ENCODE data around the gene TTBK1. TPM values are rescaled to one million over a fixed set of nuclear protein-coding genes. Genes with fewer than 3 reads are reported as not detected.

The TTBK1 gene
- polyA plus RNA-seq, 1 of the 3 experiments (the other 2 are of a cell fraction) = 0.94 TPM

DNA sequence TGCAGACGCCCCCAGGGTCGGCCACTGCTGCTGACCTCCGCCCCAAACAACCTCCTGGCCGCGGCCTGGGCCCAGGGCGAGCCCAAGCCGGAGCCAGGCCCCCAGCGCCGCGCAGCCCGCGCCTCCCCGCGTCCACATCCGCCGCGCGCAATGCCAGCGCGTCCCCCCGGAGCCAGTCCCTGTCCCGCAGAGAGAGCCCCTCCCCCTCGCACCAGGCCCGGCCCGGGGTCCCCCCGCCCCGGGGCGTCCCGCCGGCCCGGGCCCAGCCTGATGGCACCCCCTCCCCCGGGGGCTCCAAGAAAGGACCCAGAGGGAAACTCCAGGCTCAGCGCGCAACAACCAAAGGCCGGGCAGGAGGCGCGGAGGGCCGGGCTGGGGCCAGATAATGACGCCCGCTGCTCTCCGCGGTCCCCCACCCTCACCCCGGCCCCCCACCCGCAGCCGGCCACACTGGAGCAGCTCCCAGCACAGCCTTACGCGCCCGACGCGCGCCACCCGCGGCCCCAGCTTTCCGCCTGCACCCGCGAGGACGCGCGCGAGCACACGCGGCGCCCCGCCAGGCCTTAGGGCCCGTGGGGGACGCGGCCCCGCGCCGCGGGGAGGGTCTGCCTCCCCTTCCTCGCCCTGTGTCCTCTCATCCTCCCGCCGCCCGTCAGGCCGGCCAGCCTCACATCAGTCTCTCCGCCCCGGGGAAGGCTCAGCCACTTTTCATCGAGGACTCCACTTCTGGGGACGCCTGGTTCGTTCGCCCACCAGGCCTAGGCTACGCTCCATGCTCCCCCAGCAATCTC lies 41.9 kb downstream of the TTBK1 start (continued):
- TF ChIP-seq, protein P1, sequence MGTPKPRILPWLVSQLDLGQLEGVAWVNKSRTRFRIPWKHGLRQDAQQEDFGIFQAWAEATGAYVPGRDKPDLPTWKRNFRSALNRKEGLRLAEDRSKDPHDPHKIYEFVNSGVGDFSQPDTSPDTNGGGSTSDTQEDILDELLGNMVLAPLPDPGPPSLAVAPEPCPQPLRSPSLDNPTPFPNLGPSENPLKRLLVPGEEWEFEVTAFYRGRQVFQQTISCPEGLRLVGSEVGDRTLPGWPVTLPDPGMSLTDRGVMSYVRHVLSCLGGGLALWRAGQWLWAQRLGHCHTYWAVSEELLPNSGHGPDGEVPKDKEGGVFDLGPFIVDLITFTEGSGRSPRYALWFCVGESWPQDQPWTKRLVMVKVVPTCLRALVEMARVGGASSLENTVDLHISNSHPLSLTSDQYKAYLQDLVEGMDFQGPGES (IDR thresholded peaks at IDR 0.05; ENCODE audit: low read depth, low read length) = no peak
- TF ChIP-seq EZH2phosphoT487 (IDR thresholded peaks at IDR 0.05; ENCODE audit: borderline replicate concordance, low read depth) (no peak), EP300 (IDR thresholded peaks at IDR 0.05; ENCODE audit: borderline replicate concordance in 1 of 2, low read depth in 1 of 2, low read length in 1 of 2) (no peak)

DNA sequence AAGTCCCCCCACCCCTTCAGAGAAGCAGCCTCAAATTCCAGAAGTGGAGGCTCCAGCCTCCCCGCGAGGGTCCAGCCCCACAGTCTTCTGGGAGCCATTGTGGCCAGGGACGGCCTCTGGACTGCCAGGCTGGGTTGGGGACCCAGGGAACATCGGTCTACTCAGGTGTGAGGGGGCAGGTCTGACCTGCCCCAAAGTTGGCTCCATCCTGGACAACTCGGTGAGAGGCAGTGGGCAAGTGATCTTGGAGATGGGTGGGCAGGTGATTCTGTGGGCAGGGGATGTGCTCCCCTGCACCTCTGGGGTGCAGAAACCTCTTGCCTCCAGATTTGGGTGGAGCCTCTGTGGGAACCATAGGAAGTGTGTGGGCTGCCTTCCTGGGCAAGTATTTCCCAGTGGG lies 42.6 kb downstream of the TTBK1 start:
- Histone ChIP-seq H3K27me3 (ENCODE audit: insufficient read depth) (no peaks in the 10 kb centered on the region), H3K9me3 (no peaks in the 10 kb centered on the region), H3F3A (replicated peaks; ENCODE audit: insufficient read depth) (no peaks in the 10 kb centered on the region), H2AFZ (ENCODE audit: low read depth) (no peak overlapping the region), H3K4me2 (no peak overlapping the region), H3K9ac (no peak overlapping the region), H3K27ac (ENCODE audit: low read depth in 2 of 2, low read length in 1 of 2) (no peak overlapping the region), H4K20me1 (ENCODE audit: insufficient read depth) (no peaks in the 10 kb centered on the region), H3K9me2 (no peaks in the 10 kb centered on the region), H3K36me3 (replicated peaks in 1 of 2; ENCODE audit: control insufficient read depth in 1 of 2, insufficient read depth in 2 of 2, low read length in 1 of 2) (no peaks in the 10 kb centered on the region), H3K79me2 (ENCODE audit: insufficient read depth) (no peaks in the 10 kb centered on the region), H3K4me1 (ENCODE audit: control insufficient read depth in 1 of 2, insufficient read depth in 2 of 2, low read depth in 1 of 2, low read length in 1 of 2) (no peaks in the 10 kb centered on the region), H3K4me3 (ENCODE audit: low read depth in 2 of 2, low read length in 1 of 2) (no peak overlapping the region)
- TF ChIP-seq NFIC (IDR thresholded peaks at IDR 0.05; ENCODE audit: borderline replicate concordance) = no peak
- TF ChIP-seq RFX5 (IDR thresholded peaks at IDR 0.05; ENCODE audit: low read length) = no peak
- TF ChIP-seq RAD21 (IDR thresholded peaks at IDR 0.05; ENCODE audit: low read length) = no peak
- TF ChIP-seq GATA2 (CRISPR knock-in tag; IDR thresholded peaks at IDR 0.05) = no peak
- CTCF ChIA-PET = no interaction called here
- no peak for DNase-seq
- POLR2A ChIA-PET = no interaction called here
- WGBS (ENCODE audit: low lambda C conversion rate) = 80% methylated on average over 3 of the region's 5 CpGs

- Histone ChIP-seq H3K9me3 (no peaks in the 10 kb centered on the region), H3K4me1 (ENCODE audit: control insufficient read depth in 1 of 2, insufficient read depth in 2 of 2, low read depth in 1 of 2, low read length in 1 of 2) (no peaks in the 10 kb centered on the region), H3K79me2 (ENCODE audit: insufficient read depth) (no peaks in the 10 kb centered on the region), H2AFZ (ENCODE audit: low read depth) (no peak overlapping the region), H4K20me1 (ENCODE audit: insufficient read depth) (no peaks in the 10 kb centered on the region), H3K4me2 (no peak overlapping the region), H3K36me3 (replicated peaks in 1 of 2; ENCODE audit: control insufficient read depth in 1 of 2, insufficient read depth in 2 of 2, low read length in 1 of 2) (no peaks in the 10 kb centered on the region), H3K27ac (ENCODE audit: low read depth in 2 of 2, low read length in 1 of 2) (no peak overlapping the region), H3K27me3 (ENCODE audit: insufficient read depth) (no peaks in the 10 kb centered on the region), H3K4me3 (ENCODE audit: low read depth in 2 of 2, low read length in 1 of 2) (no peak overlapping the region), H3F3A (replicated peaks; ENCODE audit: insufficient read depth) (no peaks in the 10 kb centered on the region), H3K9me2 (no peaks in the 10 kb centered on the region), H3K9ac (no peak overlapping the region)
- DNase-seq = no peak
- CTCF ChIA-PET = interaction anchor here (1.3 to 2.7 kb wide), 2 partner anchors 11 to 58 kb away, joined by 3 to 8 read pairs; no protein-coding TSS in a partner anchor
- 85% methylated on average over 6 of the region's 6 CpGs for WGBS (ENCODE audit: low lambda C conversion rate)
- POLR2A ChIA-PET = no interaction called here
- TF ChIP-seq EP300 (IDR thresholded peaks at IDR 0.05; ENCODE audit: borderline replicate concordance in 1 of 2, low read depth in 1 of 2, low read length in 1 of 2) (no peak), JUND (IDR thresholded peaks at IDR 0.05) (no peak), RFX5 (IDR thresholded peaks at IDR 0.05; ENCODE audit: low read length) (no peak), POLR2AphosphoS5 (IDR thresholded peaks at IDR 0.05; ENCODE audit: low read depth, low read length) (no peak), SMC3 (IDR thresholded peaks at IDR 0.05; ENCODE audit: low read depth, low read length) (no peak), FOXM1 (IDR thresholded peaks at IDR 0.05; ENCODE audit: low read depth) (no peak), SIN3A (IDR thresholded peaks at IDR 0.05; ENCODE audit: borderline replicate concordance, low read depth, low read length) (no peak), MEF2A (IDR thresholded peaks at IDR 0.05; ENCODE audit: borderline replicate concordance, low read depth) (no peak), ELF1 (IDR thresholded peaks at IDR 0.05) (no peak), ZBTB33 (IDR thresholded peaks at IDR 0.05; ENCODE audit: borderline replicate concordance, low read depth) (no peak), NRF1 (IDR thresholded peaks at IDR 0.05; ENCODE audit: low read depth, low read length) (no peak), TAF1 (IDR thresholded peaks at IDR 0.05; ENCODE audit: borderline replicate concordance, low read depth, low read length) (no peak), NFIC (IDR thresholded peaks at IDR 0.05; ENCODE audit: borderline replicate concordance) (no peak)
- TF ChIP-seq, protein P2, sequence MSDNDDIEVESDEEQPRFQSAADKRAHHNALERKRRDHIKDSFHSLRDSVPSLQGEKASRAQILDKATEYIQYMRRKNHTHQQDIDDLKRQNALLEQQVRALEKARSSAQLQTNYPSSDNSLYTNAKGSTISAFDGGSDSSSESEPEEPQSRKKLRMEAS (IDR thresholded peaks at IDR 0.05; ENCODE audit: low read depth) = no peak
- TF ChIP-seq, protein P3, sequence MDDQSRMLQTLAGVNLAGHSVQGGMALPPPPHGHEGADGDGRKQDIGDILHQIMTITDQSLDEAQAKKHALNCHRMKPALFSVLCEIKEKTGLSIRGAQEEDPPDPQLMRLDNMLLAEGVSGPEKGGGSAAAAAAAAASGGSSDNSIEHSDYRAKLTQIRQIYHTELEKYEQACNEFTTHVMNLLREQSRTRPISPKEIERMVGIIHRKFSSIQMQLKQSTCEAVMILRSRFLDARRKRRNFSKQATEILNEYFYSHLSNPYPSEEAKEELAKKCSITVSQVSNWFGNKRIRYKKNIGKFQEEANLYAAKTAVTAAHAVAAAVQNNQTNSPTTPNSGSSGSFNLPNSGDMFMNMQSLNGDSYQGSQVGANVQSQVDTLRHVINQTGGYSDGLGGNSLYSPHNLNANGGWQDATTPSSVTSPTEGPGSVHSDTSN (IDR thresholded peaks at IDR 0.05) = no peak
These were observed 43.2 kb downstream of the TTBK1 start for GRCh38 chr6:43286456-43286979.
